ENCODE results near the gene FLNC.

FLNC gene

DNA sequence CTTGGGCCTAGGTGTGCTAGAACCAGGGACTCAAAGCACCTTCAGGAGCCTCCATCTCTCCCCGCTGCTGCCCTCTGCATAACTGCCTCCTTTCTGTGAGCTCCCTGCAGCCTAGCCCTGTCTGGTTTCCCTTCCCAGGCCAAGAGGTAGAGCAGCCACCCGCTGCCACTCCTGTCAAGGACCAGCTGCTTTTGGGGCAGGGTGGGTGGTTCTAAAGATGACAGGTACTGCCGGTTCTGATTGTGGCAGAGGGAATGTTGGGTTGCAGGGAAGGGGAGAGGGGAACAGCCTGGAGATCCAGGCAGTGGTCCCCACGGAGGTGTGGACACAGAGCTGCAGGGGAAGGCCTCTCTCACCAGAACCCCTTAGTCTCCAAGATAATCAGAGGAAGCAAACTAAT is 3.7 kb upstream of the FLNC start:
- Histone ChIP-seq H3K27me3 (replicated peaks) (no peaks in the 10 kb centered on the region), H3K4me3 (ENCODE audit: low read depth, low read length) (no peak overlapping the region), H3K36me3 (replicated peaks) (no peaks in the 10 kb centered on the region), H3K27ac (no peak overlapping the region)
- TF ChIP-seq, protein P1, sequence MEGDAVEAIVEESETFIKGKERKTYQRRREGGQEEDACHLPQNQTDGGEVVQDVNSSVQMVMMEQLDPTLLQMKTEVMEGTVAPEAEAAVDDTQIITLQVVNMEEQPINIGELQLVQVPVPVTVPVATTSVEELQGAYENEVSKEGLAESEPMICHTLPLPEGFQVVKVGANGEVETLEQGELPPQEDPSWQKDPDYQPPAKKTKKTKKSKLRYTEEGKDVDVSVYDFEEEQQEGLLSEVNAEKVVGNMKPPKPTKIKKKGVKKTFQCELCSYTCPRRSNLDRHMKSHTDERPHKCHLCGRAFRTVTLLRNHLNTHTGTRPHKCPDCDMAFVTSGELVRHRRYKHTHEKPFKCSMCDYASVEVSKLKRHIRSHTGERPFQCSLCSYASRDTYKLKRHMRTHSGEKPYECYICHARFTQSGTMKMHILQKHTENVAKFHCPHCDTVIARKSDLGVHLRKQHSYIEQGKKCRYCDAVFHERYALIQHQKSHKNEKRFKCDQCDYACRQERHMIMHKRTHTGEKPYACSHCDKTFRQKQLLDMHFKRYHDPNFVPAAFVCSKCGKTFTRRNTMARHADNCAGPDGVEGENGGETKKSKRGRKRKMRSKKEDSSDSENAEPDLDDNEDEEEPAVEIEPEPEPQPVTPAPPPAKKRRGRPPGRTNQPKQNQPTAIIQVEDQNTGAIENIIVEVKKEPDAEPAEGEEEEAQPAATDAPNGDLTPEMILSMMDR (IDR thresholded peaks at IDR 0.05; ENCODE audit: low read depth, low read length, missing control alignments): no peak
- DNase-seq: no peak
- in situ Hi-C loops (cut with HindIII; ENCODE audit: low pct_ligation_motif_present, low sequenced_read_pairs): no loop called here

DNA sequence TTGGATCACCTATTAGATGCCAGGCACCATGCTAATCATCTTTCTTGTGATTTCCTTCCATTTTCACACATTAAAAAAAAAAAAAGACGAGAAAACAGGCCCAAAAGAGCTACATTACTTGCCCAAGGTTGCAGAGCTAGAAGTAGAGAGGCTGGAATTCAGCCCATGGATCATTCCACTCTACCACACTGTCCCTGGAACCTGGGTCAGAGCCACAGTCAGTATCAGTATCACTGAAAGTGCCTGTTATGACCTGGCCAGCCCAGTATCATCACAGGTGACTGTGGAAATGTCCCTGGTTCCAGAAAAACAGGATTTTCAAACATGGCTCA is 3.3 kb upstream of the FLNC start:
- DNase-seq: no peak
- no peaks in the 10 kb centered on the region for H3K36me3 ChIP-seq (replicated peaks)

DNA sequence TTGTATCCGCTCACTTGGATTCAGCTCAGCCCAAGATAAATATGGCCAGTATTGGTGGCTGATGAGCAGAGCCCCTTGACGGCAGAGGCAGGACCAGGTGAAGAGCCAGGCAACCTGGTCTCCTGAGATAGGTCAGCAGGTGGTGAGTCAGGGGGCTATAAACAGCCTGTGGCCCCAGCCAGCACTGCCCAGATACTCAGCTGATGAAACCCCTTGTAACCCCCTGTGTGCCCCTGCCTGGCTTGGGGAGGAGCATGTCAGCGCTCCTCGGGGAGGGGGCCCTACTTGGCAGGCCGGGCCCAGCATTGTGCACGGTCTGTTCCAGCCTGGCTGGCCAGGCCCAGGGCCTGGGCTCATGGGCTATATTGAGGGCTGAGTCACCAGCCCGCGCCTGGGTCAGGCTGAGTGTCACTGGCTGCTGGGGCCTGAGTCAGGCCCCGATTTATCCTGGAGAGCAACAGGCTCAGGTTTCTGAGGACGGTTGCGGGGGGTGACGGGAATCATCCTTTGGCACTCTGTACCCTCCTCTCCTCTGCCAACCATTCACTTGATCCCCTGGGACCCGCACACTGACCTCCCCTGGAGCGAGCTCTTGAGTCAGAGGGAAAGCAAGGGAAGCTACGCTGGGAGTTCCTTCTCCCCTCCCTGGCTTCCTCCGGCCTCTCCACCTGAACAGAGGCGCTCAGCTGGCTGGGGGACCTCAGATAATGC is 2.8 kb upstream of the FLNC start:
- Histone ChIP-seq H3K4me3 (ENCODE audit: low read depth, low read length) (no peak overlapping the region), H3K36me3 (replicated peaks) (no peaks in the 10 kb centered on the region), H3K27ac (peak overlapping the region; percentile 77), H3K27me3 (replicated peaks) (no peaks in the 10 kb centered on the region)
- TF ChIP-seq, protein P1 (IDR thresholded peaks at IDR 0.05; ENCODE audit: low read depth, low read length, missing control alignments): no peak
- peak; percentile 75 for DNase-seq
- in situ Hi-C loops (cut with HindIII; ENCODE audit: low pct_ligation_motif_present, low sequenced_read_pairs): no loop called here

More for the DNA sequence above, 3.3 kb upstream of the FLNC start:
- in situ Hi-C loops (cut with HindIII; ENCODE audit: low pct_ligation_motif_present, low sequenced_read_pairs): no loop called here
- Histone ChIP-seq H3K4me3 (ENCODE audit: low read depth, low read length) (no peak overlapping the region), H3K27me3 (replicated peaks) (no peaks in the 10 kb centered on the region), H3K27ac (peak overlapping the region; percentile 77)
- TF ChIP-seq, protein P1 (IDR thresholded peaks at IDR 0.05; ENCODE audit: low read depth, low read length, missing control alignments): no peak

DNA sequence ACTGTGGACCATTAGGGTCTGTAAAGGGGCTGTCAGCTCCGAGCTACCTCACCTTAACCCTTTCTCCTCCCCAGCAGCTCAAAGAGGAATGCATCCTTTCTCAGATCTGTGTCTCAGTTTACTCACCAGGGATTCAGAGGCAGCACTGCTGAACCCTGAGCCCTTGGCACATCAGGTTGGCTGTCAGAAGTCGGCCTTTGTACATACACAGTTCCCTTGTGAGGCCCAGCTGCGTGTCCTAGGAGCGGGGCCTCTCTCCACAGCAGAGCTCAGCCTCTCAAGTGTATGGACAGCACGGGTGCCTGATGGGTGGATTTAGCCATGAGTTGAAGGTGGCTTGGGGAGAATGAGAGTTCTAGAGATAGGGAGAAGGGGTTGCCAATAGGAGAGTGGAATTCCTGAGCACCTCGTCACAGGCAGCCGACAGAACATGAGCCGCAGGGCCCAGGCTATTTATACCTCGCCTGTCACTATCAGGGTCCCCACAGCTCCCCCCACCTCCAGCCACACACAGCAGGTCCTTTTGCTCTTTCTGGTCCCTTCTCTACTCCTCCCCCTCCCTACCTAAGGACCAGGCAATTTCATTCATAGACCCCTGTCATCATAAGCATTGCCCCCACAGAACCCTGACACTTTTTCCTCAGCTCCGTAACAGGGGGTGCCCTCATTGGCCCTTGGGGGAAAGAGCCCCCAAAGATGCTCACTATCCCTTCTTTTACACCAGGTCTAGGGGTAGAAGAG is 2.1 kb upstream of the FLNC start:
- TF ChIP-seq, protein P1 (IDR thresholded peaks at IDR 0.05; ENCODE audit: low read depth, low read length, missing control alignments): no peak
- peak overlapping the region; percentile 77 for H3K27ac ChIP-seq
- no peaks in the 10 kb centered on the region for H3K27me3 ChIP-seq (replicated peaks)
- no peaks in the 10 kb centered on the region for H3K36me3 ChIP-seq (replicated peaks)
- peak; percentile 81 for DNase-seq
- in situ Hi-C loops (cut with HindIII; ENCODE audit: low pct_ligation_motif_present, low sequenced_read_pairs): no loop called here
- no peak overlapping the region for H3K4me3 ChIP-seq (ENCODE audit: low read depth, low read length)

DNA sequence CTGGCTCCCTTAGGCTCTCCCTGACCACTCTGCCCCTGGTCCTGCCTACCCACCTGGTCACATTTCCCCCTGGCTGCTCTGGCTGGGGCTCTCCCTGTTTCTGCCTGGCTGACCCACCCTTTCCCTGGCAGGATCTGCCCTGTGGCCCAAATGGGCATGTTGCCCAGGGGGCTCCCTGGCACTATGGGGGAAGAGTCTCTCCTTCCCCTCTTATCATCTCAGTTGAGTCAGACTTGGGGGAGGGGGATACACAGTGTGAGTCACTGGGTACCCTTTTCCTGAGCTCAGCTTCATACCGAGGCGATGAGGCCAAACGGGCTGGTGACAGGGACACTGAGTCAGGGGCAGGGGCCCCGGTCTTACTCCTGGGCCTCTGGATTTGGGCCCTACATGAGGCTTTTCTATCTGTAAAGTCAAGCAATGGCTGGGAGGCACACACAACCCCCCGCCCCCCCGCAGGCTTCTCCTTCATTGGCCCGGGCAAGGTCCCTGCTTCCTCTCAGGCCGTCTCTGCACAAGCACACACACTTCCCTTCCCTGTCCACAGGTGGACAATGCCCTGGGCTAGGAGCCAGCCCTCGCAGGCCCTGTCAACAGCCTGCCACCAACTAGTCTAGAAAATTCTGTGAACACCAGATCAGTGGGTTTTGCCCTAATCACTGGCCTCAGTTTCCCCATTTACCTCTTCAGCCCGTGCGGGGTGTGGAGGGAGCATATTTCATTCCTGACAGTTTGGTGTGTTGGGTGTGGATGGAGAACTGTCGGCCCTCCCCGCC is 627 bp upstream of the FLNC start:
- H3K27ac ChIP-seq: peak overlapping the region; percentile 46
- no peaks in the 10 kb centered on the region for H3K36me3 ChIP-seq (replicated peaks)
- in situ Hi-C loops (cut with HindIII; ENCODE audit: low pct_ligation_motif_present, low sequenced_read_pairs): no loop called here
- TF ChIP-seq, protein P1 (IDR thresholded peaks at IDR 0.05; ENCODE audit: low read depth, low read length, missing control alignments): no peak
- no peaks in the 10 kb centered on the region for H3K27me3 ChIP-seq (replicated peaks)
- peak overlapping the region; percentile 40 for H3K4me3 ChIP-seq (ENCODE audit: low read depth, low read length)
- peak; percentile 71 for DNase-seq
